ENCODE results near the gene DPEP2NB. TPM values are rescaled to one million over a fixed set of nuclear protein-coding genes. Genes with fewer than 3 reads are reported as not detected.

The DPEP2NB gene
- total RNA-seq, 1 donor, result not detected

DNA sequence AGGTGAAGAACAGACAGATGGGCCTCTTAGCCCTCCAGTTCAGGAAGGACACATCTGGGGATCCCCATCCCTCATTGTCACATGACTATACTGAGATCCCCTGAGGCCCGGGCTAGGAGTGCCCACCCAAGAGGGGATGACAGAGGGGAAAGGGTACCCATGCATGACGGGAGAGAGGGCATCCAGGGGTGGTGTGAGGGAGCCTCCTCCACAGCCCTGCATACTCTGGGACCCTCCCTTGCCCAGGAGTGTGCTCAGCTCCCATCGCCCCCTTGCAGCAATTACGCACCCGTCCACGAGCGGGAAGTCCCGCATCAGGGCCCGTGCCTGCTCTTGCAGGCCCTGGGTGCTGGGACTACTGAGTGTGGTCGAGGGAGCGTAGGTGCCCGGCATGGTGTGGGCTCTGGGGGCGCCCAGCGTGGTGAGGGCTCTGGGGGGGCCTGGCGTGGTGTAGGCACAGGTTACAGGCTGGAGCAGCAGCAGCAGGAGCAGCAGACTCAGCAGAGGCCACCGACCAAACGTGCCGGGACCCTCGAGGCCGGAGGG, 23.0 kb downstream of the DPEP2NB start:
- no peak for DNase-seq (ENCODE audit: low read depth)
- no peak overlapping the region for H3K4me3 ChIP-seq (ENCODE audit: low read depth, low read length)
- TF ChIP-seq, protein P1, sequence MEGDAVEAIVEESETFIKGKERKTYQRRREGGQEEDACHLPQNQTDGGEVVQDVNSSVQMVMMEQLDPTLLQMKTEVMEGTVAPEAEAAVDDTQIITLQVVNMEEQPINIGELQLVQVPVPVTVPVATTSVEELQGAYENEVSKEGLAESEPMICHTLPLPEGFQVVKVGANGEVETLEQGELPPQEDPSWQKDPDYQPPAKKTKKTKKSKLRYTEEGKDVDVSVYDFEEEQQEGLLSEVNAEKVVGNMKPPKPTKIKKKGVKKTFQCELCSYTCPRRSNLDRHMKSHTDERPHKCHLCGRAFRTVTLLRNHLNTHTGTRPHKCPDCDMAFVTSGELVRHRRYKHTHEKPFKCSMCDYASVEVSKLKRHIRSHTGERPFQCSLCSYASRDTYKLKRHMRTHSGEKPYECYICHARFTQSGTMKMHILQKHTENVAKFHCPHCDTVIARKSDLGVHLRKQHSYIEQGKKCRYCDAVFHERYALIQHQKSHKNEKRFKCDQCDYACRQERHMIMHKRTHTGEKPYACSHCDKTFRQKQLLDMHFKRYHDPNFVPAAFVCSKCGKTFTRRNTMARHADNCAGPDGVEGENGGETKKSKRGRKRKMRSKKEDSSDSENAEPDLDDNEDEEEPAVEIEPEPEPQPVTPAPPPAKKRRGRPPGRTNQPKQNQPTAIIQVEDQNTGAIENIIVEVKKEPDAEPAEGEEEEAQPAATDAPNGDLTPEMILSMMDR (IDR thresholded peaks at IDR 0.05; ENCODE audit: insufficient read depth, low read length), result no peak

DNA sequence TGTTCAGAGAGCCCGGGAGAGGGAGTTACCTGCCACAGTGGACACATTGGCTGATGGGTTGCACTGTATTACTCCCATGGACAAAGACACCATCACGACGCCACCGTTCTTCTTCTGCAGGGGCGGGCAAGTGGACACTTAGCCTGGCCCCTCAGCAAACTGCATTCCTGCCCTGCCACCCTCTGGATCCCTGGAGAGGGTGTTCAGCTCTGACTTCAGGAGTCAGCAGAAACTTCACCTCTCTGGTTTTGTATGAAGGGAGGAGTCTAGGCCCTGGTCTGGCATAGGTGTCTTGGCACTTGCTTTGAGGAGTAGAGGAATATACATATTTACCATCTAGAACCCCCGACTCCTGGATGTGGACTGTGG, 25.7 kb downstream of the DPEP2NB start:
- TF ChIP-seq, protein P1 (IDR thresholded peaks at IDR 0.05; ENCODE audit: insufficient read depth, low read length), result no peak
- H3K4me3 ChIP-seq (ENCODE audit: low read depth, low read length), result no peak overlapping the region
- DNase-seq (ENCODE audit: low read depth), result no peak

DNA sequence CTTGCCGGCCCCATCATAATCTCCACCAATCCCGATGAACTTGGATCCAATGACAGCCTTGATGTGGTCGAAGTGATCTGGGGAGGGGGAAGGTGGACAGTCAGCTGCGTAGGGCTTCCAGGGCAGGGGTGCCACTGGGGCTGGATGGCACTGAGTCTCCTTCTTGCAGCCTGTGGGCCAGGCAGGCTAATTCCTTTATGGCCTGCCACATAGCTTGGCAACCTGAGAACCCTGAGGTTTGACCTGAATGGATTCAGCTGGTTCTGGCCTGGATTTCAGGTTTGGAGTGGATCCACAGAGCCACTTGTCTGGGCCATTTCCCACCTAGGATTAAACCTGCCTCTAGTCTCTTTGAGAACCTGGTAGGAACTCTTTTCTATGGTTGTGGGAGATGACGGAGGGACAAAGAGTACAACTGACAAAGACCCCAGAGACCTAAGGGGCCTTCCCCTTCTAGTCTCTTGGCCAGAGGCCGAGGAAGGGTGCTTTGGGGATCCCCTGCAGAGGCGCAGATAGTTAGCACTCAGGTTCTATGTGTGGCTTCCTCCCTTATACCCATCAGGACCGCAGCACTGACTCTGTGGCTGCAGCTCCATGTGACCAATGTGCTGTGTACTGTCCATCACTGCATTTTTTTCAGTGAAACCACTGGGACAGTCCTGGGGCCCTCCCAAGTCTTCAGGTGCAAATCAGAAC, 26.2 kb downstream of the DPEP2NB start:
- DNase-seq (ENCODE audit: low read depth), result no peak
- H3K4me3 ChIP-seq (ENCODE audit: low read depth, low read length), result no peak overlapping the region
- TF ChIP-seq, protein P1 (IDR thresholded peaks at IDR 0.05; ENCODE audit: insufficient read depth, low read length), result no peak

DNA sequence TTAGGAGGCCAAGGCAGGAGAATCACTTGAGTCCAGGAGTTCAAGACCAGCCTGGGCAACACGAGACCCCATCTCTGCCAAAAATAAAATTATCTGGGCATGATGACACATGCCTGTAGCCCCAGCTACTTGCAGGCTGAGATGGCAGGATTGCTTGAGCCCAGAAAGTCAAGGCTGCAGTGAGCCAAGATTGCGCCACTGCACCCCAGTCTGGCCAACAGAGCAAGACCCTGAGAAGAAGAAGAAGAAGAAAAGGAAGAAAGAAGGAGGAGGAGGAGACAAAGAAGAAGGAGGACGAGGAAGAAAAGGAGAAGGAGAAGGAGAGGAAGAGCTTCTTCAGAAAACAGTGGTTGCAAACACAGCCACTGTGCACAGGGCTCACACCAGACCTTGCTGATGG, 27.0 kb downstream of the DPEP2NB start:
- DNase-seq (ENCODE audit: low read depth), result no peak
- TF ChIP-seq, protein P1 (IDR thresholded peaks at IDR 0.05; ENCODE audit: insufficient read depth, low read length), result no peak
- no peak overlapping the region for H3K4me3 ChIP-seq (ENCODE audit: low read depth, low read length)

DNA sequence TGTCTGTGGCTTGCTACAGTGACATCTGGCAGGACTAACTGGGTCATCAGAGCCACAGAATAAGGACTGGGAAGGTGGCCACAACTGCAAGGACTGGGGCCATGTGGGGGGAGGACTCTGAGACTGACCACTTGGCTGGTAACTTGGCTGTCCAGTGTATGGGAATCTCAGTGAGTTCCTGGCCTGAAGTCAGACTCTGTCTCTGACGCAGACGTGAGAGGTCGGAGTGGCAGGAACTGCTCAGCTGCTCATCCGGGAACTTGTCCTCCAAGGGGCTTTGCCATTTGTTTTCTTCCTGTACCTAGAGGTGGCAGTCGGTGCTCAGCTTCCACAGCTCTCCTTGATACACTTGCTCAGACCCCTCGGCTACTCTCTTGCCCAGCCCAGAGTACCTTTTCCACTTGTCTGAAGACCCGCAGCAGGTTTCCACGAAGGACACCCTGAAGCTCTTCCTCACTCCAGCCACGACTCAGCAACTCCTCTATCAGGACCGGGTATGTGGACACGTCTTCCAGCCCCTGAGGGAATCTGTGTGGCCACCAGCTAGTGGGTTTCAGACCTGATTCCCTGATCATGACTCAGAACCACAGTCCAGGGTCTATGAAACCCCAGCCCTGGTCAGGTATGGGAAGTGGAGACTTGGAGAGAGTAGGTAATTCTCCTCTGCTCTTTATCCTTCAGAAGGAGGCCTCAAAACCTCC, 28.1 kb downstream of the DPEP2NB start:
- H3K4me3 ChIP-seq (ENCODE audit: low read depth, low read length), result no peak overlapping the region
- DNase-seq (ENCODE audit: low read depth), result no peak
- TF ChIP-seq, protein P1 (IDR thresholded peaks at IDR 0.05; ENCODE audit: insufficient read depth, low read length), result no peak

DNA sequence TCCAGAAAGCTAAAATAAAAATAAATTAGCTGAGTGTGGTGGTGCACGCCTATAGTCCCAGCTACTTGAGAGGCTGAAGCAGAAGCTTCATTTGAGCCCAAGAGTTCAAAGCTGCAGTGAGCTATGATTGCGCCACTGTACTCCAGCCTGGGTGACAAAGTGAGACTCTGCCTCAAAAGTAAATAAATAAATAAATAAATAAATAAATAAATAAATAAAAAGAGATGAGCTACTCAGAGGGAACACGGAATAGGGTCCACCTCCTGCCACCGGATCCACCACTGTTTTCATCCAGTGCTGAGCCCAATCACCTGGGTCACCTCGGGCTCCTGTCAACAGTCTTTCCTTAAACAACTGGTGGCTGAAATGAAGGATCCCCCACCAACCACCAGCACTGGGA, 28.8 kb downstream of the DPEP2NB start:
- H3K4me3 ChIP-seq (ENCODE audit: low read depth, low read length), result no peak overlapping the region
- TF ChIP-seq, protein P1 (IDR thresholded peaks at IDR 0.05; ENCODE audit: insufficient read depth, low read length), result no peak
- DNase-seq (ENCODE audit: low read depth), result no peak

Measured in fibroblast of the aortic adventitia (primary cell).